GM18508 (cell line): ENCODE results near the gene AKAP12.

Experiments used
- ATAC-seq: cut with Tn5 transposase; IDR thresholded peaks from one replicate; pipeline ENCODE4 v1.9.1; 2021; ENCODE audit warnings: moderate number of reproducible peaks; ENCODE audit not compliant: insufficient read depth, unreplicated experiment

The AKAP12 gene

GRCh38 chr6:151279891-151280290 lies 40.1 kb downstream of the AKAP12 start:
- no peak for ATAC-seq

GRCh38 chr6:151280859-151281258 lies 41.1 kb downstream of the AKAP12 start:
- ATAC-seq: no peak

GRCh38 chr6:151284012-151284411 lies 44.2 kb downstream of the AKAP12 start:
- ATAC-seq: no peak

GRCh38 chr6:151284548-151285017 lies 44.8 kb downstream of the AKAP12 start:
- ATAC-seq: no peak

GRCh38 chr6:151285122-151285521 lies 45.4 kb downstream of the AKAP12 start:
- ATAC-seq: no peak

GRCh38 chr6:151286214-151286613 lies 46.4 kb downstream of the AKAP12 start:
- no peak for ATAC-seq

- ATAC-seq: no peak
These were observed 49.1 kb downstream of the AKAP12 start for GRCh38 chr6:151288712-151289398.

- ATAC-seq: no peak
These were observed 49.7 kb downstream of the AKAP12 start for GRCh38 chr6:151289399-151290007.

GRCh38 chr6:151290877-151291721 lies 51.3 kb downstream of the AKAP12 start:
- ATAC-seq: no peak

GRCh38 chr6:151291722-151292059 lies 51.9 kb downstream of the AKAP12 start:
- ATAC-seq: no peak

GRCh38 chr6:151292974-151293687 lies 53.4 kb downstream of the AKAP12 start:
- no peak for ATAC-seq

- ATAC-seq: no peak
These were observed 53.9 kb downstream of the AKAP12 start for GRCh38 chr6:151293688-151294016.

- ATAC-seq: no peak
These were observed 54.9 kb downstream of the AKAP12 start for GRCh38 chr6:151294561-151295101.

- no peak for ATAC-seq
These were observed 58.1 kb downstream of the AKAP12 start for GRCh38 chr6:151297886-151298285.

GRCh38 chr6:151299011-151299410 lies 59.2 kb downstream of the AKAP12 start:
- ATAC-seq: no peak

- ATAC-seq: no peak
These were observed 60.7 kb downstream of the AKAP12 start for GRCh38 chr6:151300267-151300991.

GRCh38 chr6:151301547-151301946 lies 61.8 kb downstream of the AKAP12 start:
- no peak for ATAC-seq

GRCh38 chr6:151303231-151303630 lies 63.5 kb downstream of the AKAP12 start:
- no peak for ATAC-seq

GRCh38 chr6:151306269-151306783 lies 66.6 kb downstream of the AKAP12 start:
- ATAC-seq: no peak

- no peak for ATAC-seq
These were observed 67.7 kb downstream of the AKAP12 start for GRCh38 chr6:151307501-151307900.
